ENCODE results near the gene VAV3.
"Not testable (repeated sequence)": the region's sequence is repeated elsewhere in the genome, so short reads cannot be mapped to it uniquely, and the experiment has no call there.

The VAV3 gene

GRCh38 chr1:107766533-107766932 lies 198.4 kb downstream of the VAV3 start:
- in situ Hi-C loops (cut with MboI; ENCODE audit: low sequenced_read_pairs): no loop called here

DNA sequence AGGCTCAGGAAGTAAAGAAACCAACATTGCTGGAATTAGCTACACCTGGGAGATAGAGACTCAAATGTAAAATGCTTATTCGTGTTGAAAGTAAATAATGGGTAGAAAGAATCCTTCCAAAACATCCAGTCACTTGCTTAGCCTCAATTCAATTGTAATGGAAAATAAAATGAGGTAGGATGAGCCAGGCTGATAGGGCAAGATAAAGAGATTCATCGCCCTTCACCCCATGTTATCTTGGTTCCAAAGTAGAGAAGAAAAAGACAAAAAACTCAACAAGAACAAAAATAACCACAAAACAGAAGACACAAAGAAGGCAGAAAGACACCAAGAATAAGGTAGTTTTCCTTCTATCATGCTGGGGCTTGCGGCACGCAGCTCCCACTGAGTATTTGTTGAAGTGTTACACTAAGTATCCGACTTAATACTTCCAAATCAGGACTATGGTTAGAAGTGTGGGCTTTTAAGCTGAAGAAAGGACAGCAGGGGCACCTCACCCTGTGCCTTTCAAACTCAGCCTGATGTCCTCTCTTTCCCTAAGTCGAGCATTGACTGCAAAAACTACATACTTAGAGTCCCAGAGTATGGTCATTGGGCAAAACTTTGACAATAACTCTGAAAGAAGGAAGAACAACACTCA lies 202.1 kb downstream of the VAV3 start:
- in situ Hi-C loops (cut with MboI; ENCODE audit: low sequenced_read_pairs): no loop called here

- in situ Hi-C loops (cut with MboI; ENCODE audit: low sequenced_read_pairs): no loop called here
Measured at GRCh38 chr1:107760065-107760464, 204.9 kb downstream of the VAV3 start.

- in situ Hi-C loops (cut with MboI; ENCODE audit: low sequenced_read_pairs): no loop called here
Measured at GRCh38 chr1:107750364-107750959, 214.5 kb downstream of the VAV3 start.

DNA sequence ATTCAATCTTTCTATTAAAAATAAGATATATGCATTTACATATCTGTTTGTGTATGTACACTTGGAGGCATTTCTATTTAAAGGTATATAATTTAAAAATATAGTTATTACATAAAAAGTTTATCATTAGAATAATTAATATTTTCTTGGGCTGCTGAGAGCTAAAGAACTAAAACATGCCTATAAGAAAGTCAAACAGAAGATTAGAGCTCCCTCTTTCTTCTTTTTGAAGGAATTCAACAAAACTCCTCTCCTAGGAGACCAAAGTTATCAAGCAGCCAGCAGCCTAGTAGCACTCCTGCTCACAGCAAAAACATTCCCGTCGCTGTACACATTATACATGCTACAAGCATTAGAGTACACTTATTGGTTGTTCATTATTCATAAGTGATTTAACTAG lies 216.4 kb downstream of the VAV3 start:
- in situ Hi-C loops (cut with MboI; ENCODE audit: low sequenced_read_pairs): no loop called here

GRCh38 chr1:107741242-107741641 lies 223.7 kb downstream of the VAV3 start:
- in situ Hi-C loops (cut with MboI; ENCODE audit: low sequenced_read_pairs): no loop called here

DNA sequence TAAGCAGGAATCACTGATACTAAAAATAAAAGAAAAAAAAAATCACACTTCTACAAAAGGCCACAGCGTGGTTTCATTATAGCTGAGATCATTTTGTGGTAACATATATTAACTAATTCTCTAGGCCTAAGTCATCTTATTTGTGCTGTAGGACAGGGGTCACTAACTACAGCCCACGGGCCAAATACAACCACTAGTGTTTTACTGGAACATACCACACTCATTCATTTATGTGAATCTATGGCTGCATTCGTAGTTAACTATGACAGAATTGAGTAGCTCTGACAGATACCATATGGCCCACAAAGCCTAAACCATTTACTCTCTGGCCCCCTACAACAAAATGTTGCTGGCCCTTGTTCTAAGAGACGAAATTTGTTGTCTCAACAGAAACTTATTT lies 224.4 kb downstream of the VAV3 start:
- in situ Hi-C loops (cut with MboI; ENCODE audit: low sequenced_read_pairs): no loop called here

GRCh38 chr1:107739651-107740050 lies 225.3 kb downstream of the VAV3 start:
- in situ Hi-C loops (cut with MboI; ENCODE audit: low sequenced_read_pairs): no loop called here

DNA sequence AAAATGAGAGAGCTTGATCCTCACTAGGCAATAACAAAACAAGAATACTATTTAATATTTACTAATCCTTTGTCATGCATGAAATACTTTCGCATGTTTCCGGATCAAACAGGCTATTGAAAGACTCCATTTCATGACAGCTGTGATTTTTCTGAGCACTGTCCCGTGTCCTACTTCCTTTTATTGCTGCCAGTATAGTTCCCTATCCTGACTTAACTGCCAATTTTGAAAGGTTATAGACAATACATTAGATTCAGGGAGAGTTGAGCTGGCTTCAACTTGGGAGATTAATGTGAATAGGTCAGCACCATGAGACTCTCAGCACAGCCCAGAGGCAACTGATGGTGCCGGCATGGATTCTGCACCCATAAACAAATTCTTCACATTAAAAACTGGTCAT lies 225.8 kb downstream of the VAV3 start:
- in situ Hi-C loops (cut with MboI; ENCODE audit: low sequenced_read_pairs): no loop called here

GRCh38 chr1:107733401-107733800 lies 231.6 kb downstream of the VAV3 start:
- in situ Hi-C loops (cut with MboI; ENCODE audit: low sequenced_read_pairs): not testable (repeated sequence)

GRCh38 chr1:107727866-107728265 lies 237.1 kb downstream of the VAV3 start:
- in situ Hi-C loops (cut with MboI; ENCODE audit: low sequenced_read_pairs): no loop called here

GRCh38 chr1:107726860-107727259 lies 238.1 kb downstream of the VAV3 start:
- in situ Hi-C loops (cut with MboI; ENCODE audit: low sequenced_read_pairs): no loop called here

DNA sequence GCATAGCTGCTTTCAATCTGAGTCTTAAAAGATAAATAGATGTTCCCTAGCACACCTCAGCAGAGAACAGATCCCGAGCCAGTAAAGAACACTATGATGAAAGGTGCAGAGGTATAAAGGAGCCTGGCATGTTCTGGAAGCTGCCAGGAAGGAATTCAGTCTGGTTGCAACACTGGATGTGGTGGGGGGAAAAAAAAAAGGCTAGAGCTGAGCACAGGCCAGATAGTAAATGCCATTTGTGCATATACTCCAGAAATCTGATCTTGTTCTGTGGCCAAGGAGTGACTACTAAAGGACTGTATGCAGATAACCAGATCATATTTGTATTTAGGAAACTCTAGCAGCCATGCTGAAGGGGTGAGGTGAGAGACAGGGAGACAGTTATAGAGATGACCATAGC lies 240.3 kb downstream of the VAV3 start:
- in situ Hi-C loops (cut with MboI; ENCODE audit: low sequenced_read_pairs): no loop called here

DNA sequence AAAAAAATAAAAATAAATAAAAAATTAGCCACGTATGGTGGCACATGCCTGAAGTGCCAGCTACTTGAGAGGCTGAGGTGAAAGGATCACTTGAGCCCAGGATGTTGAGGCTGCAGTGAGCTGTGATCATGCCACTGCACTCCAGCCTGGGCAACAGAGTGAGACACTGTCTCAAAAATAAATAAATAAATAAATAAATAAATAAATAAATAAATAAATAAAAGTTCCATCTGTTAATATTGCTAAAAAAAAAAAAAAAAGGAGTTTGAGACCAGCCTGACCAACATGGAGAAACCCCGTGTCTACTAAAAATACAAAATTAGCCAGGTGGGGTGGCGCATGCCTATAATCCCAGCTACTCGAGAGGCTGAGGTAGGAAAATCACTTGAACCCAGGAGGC lies 244.8 kb downstream of the VAV3 start:
- in situ Hi-C loops (cut with MboI; ENCODE audit: low sequenced_read_pairs): not testable (repeated sequence)

GRCh38 chr1:107710005-107710404 lies 255.0 kb downstream of the VAV3 start:
- in situ Hi-C loops (cut with MboI; ENCODE audit: low sequenced_read_pairs): no loop called here

DNA sequence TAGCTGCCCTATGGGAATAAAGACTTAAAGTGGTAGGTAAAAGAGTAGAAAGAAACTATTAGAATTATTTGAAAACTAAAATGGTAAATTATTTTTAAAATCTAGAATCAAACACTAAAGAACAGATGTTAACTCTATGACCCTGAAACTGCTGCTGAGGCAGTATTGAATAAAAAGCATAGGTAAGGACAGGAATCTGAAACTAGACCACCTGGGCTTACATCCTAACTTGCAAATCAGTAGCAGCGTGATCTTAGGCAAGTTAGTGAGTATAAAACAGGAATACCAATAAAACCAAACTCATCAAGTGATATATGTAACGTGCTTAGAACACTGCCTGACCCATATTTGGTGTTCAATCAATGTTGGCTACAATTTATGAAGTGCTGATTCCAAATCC lies 257.9 kb downstream of the VAV3 start:
- in situ Hi-C loops (cut with MboI; ENCODE audit: low sequenced_read_pairs): no loop called here

DNA sequence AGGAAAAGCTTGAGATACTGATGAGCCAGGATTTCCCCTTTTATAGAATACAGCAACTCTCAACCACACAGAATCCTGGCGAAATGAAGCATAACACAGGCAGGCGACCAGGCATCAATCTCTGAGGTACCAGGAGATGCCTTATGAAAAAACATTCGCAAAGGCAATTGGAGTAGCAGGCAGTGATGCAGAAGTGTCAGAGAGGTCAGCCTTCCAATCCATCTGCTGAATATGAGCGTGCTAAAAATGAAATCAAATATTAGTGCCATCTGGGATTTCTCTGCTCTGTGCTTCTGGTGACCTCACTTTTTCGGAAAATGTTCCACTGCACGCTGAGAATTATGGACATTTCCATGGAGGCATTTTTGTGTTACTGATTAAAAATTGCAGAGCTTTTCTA lies 258.8 kb downstream of the VAV3 start:
- in situ Hi-C loops (cut with MboI; ENCODE audit: low sequenced_read_pairs): no loop called here

DNA sequence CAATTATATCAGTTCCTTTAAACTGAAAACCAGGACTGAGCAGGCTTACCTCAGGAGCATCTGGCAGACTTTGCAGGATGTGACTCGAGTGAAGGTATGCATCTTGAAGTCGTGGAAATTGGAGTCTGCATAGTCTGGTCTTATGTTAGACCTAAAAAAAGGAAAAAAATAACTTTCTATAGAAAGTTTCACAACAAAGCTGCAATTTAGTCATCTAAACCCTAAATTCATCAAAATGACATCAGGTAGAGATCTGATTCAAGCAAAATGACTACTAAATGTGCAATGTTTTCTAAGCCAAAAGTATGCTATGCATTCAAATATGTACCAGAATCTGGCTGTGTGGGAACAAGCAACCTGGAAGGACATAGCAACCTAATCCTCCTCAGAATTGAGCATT lies 260.1 kb downstream of the VAV3 start:
- in situ Hi-C loops (cut with MboI; ENCODE audit: low sequenced_read_pairs): no loop called here

DNA sequence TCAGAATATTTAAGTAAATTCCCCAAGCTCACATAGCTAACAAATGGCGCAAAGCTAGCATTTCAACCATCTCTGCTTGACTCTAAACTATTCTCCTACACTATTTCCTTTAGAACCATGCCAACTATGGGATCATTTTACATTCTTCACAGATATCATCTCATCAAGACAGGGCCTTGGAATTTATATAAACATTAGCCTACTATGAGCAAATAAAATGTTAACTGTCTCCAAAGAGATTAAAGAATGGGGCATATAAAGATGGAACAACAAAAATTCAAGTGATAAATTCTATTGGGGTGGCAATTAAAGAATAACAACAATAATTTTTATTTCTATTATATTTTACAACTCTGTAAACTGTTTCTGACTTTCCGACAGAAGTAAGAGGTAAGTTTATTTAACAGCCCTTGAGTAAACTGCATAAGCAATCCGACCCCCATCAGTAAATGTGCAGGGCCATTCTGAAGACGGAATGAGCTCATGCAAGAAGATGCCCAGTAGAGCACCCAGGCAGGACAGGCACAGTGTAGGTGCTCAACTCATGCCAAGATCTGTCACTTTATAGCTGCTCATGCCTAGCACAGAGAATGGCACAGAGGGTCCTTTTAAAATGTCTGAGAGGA lies 261.9 kb downstream of the VAV3 start:
- in situ Hi-C loops (cut with MboI; ENCODE audit: low sequenced_read_pairs): no loop called here

DNA sequence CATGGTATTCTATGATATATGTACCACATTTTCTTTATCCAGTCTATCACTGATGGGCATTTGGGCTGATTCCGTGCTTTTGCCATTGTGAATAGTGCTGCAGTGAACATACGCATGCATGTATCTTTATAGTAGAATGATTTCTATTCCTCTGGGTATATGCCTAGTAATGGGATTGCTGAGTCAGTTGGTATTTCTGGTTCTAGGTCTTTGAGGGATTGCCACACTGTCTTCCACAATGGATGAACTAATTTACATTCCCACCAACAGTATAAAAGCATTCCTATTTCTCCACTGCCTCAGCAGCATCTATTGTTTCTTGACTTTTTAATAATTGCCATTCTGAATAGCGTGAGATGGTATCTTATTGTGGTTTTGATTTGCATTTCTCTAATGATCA lies 264.3 kb downstream of the VAV3 start:
- in situ Hi-C loops (cut with MboI; ENCODE audit: low sequenced_read_pairs): not testable (repeated sequence)

DNA sequence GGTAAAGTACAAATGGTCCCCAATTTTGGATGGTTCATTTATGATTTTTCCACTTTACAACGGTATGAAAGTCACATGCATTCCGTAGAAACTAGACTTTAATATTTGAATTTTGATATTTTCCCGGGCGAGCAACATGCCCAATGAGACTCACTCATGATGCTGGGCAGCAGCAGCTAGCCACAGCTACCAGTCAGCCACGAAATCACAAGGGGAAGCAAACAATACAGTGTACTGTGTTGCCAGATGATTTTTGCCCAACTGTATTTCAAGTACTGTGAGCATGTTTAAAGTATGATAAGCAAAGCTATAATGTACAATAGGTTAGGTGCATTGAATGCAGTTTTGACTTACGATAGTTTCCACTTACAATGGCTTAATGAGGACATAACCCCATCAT lies 266.8 kb downstream of the VAV3 start:
- in situ Hi-C loops (cut with MboI; ENCODE audit: low sequenced_read_pairs): no loop called here

GRCh38 chr1:107695341-107695740 lies 269.6 kb downstream of the VAV3 start:
- in situ Hi-C loops (cut with MboI; ENCODE audit: low sequenced_read_pairs): no loop called here
